ENCODE measurements around the gene PIP5KL1. TPM values are rescaled to one million over a fixed set of nuclear protein-coding genes. Genes with fewer than 3 reads are reported as not detected.

Gene PIP5KL1
- total and polyA plus RNA-seq, 2 donors: 0.48 to 1.4 TPM

- WGBS: 49% methylated on average over 17 of the region's 17 CpGs
- Histone ChIP-seq H3K27ac (ENCODE audit: low read depth) (peak overlapping the region; percentile 62), H3K36me3 (ENCODE audit: insufficient read depth) (no peaks in the 10 kb centered on the region), H3K4me3 (ENCODE audit: low read depth, low read length) (no peak overlapping the region), H3K4me1 (ENCODE audit: insufficient read depth) (no peaks in the 10 kb centered on the region)
- no peak for DNase-seq (ENCODE audit: extremely low spot score)
Measured at GRCh38 chr9:127973169-127974000, 42.8 kb upstream of the PIP5KL1 start.

- Histone ChIP-seq H3K4me1 (ENCODE audit: insufficient read depth) (no peaks in the 10 kb centered on the region), H3K27ac (ENCODE audit: low read depth) (no peak overlapping the region), H3K36me3 (ENCODE audit: insufficient read depth) (no peaks in the 10 kb centered on the region), H3K4me3 (ENCODE audit: low read depth, low read length) (no peak overlapping the region)
- no peak for DNase-seq (ENCODE audit: extremely low spot score)
- 33% methylated on average over 12 of the region's 12 CpGs for WGBS
Measured at GRCh38 chr9:127972236-127972871, 41.8 kb upstream of the PIP5KL1 start.

- no peak overlapping the region for H3K4me3 ChIP-seq (ENCODE audit: low read depth, low read length)
- H3K4me1 ChIP-seq (ENCODE audit: insufficient read depth): no peaks in the 10 kb centered on the region
- no peak for DNase-seq (ENCODE audit: extremely low spot score)
- 29% methylated on average over 20 of the region's 20 CpGs for WGBS
- peak overlapping the region; percentile 56 for H3K27ac ChIP-seq (ENCODE audit: low read depth)
- no peaks in the 10 kb centered on the region for H3K36me3 ChIP-seq (ENCODE audit: insufficient read depth)
Measured at GRCh38 chr9:127971357-127972235, 41.0 kb upstream of the PIP5KL1 start.

GRCh38 chr9:127970401-127971313, 40.1 kb upstream of the PIP5KL1 start:
- H3K4me3 ChIP-seq (ENCODE audit: low read depth, low read length): no peak overlapping the region
- no peaks in the 10 kb centered on the region for H3K4me1 ChIP-seq (ENCODE audit: insufficient read depth)
- 48% methylated on average over 16 of the region's 16 CpGs for WGBS
- H3K27ac ChIP-seq (ENCODE audit: low read depth): peak overlapping the region; percentile 68
- H3K36me3 ChIP-seq (ENCODE audit: insufficient read depth): no peaks in the 10 kb centered on the region
- no peak for DNase-seq (ENCODE audit: extremely low spot score)

GRCh38 chr9:127968700-127969383, 38.3 kb upstream of the PIP5KL1 start:
- Histone ChIP-seq H3K4me3 (ENCODE audit: low read depth, low read length) (no peak overlapping the region), H3K36me3 (ENCODE audit: insufficient read depth) (no peaks in the 10 kb centered on the region), H3K4me1 (ENCODE audit: insufficient read depth) (no peaks in the 10 kb centered on the region), H3K27ac (ENCODE audit: low read depth) (peak overlapping the region; percentile 81)
- no peak for DNase-seq (ENCODE audit: extremely low spot score)
- 35% methylated on average over 10 of the region's 10 CpGs for WGBS

- peak overlapping the region; percentile 81 for H3K27ac ChIP-seq (ENCODE audit: low read depth)
- H3K36me3 ChIP-seq (ENCODE audit: insufficient read depth): no peaks in the 10 kb centered on the region
- H3K4me3 ChIP-seq (ENCODE audit: low read depth, low read length): no peak overlapping the region
- no peaks in the 10 kb centered on the region for H3K4me1 ChIP-seq (ENCODE audit: insufficient read depth)
- no peak for DNase-seq (ENCODE audit: extremely low spot score)
- WGBS: 69% methylated on average over 3 of the region's 3 CpGs
Measured at GRCh38 chr9:127968042-127968441, 37.5 kb upstream of the PIP5KL1 start.

GRCh38 chr9:127967151-127967809, 36.7 kb upstream of the PIP5KL1 start:
- no peak for DNase-seq (ENCODE audit: extremely low spot score)
- Histone ChIP-seq H3K27ac (ENCODE audit: low read depth) (peak overlapping the region; percentile 44), H3K4me1 (ENCODE audit: insufficient read depth) (no peaks in the 10 kb centered on the region), H3K36me3 (ENCODE audit: insufficient read depth) (no peaks in the 10 kb centered on the region), H3K4me3 (ENCODE audit: low read depth, low read length) (no peak overlapping the region)
- WGBS: 57% methylated on average over 9 of the region's 9 CpGs

- H3K4me1 ChIP-seq (ENCODE audit: insufficient read depth): no peaks in the 10 kb centered on the region
- H3K36me3 ChIP-seq (ENCODE audit: insufficient read depth): no peaks in the 10 kb centered on the region
- DNase-seq (ENCODE audit: extremely low spot score): no peak
- no peak overlapping the region for H3K4me3 ChIP-seq (ENCODE audit: low read depth, low read length)
- peak overlapping the region; percentile 44 for H3K27ac ChIP-seq (ENCODE audit: low read depth)
- WGBS: 48% methylated on average over 8 of the region's 8 CpGs
Measured at GRCh38 chr9:127966416-127967150, 36.0 kb upstream of the PIP5KL1 start.

GRCh38 chr9:127965953-127966352, 35.4 kb upstream of the PIP5KL1 start:
- WGBS: 28% methylated on average over 6 of the region's 6 CpGs
- Histone ChIP-seq H3K4me3 (ENCODE audit: low read depth, low read length) (no peak overlapping the region), H3K4me1 (ENCODE audit: insufficient read depth) (no peaks in the 10 kb centered on the region), H3K27ac (ENCODE audit: low read depth) (peak overlapping the region; percentile 85), H3K36me3 (ENCODE audit: insufficient read depth) (no peaks in the 10 kb centered on the region)
- no peak for DNase-seq (ENCODE audit: extremely low spot score)

GRCh38 chr9:127963359-127964064, 32.9 kb upstream of the PIP5KL1 start:
- WGBS: 39% methylated on average over 19 of the region's 19 CpGs
- no peak for DNase-seq (ENCODE audit: extremely low spot score)
- Histone ChIP-seq H3K4me3 (ENCODE audit: low read depth, low read length) (no peak overlapping the region), H3K27ac (ENCODE audit: low read depth) (peak overlapping the region; percentile 28), H3K4me1 (ENCODE audit: insufficient read depth) (no peaks in the 10 kb centered on the region), H3K36me3 (ENCODE audit: insufficient read depth) (no peaks in the 10 kb centered on the region)

GRCh38 chr9:127963041-127963358, 32.4 kb upstream of the PIP5KL1 start:
- DNase-seq (ENCODE audit: extremely low spot score): no peak
- no peak overlapping the region for H3K27ac ChIP-seq (ENCODE audit: low read depth)
- 33% methylated on average over 3 of the region's 3 CpGs for WGBS
- H3K4me1 ChIP-seq (ENCODE audit: insufficient read depth): no peaks in the 10 kb centered on the region
- no peak overlapping the region for H3K4me3 ChIP-seq (ENCODE audit: low read depth, low read length)
- no peaks in the 10 kb centered on the region for H3K36me3 ChIP-seq (ENCODE audit: insufficient read depth)
